Activated naive CD8-positive, alpha-beta T cell (primary cell): Measurements from ENCODE around the gene ETV2.
A peak's percentile ranks its signal among the peaks of the same experiment; 100 is the strongest.

Source experiments
- H3K27ac Mint-ChIP-seq: one replicate; pipeline ENCODE4 v1.8.0; 2021; ENCODE audit warnings: mixed read lengths
- H3K27me3 Mint-ChIP-seq: one replicate; pipeline ENCODE4 v1.8.0; 2021; ENCODE audit warnings: mixed read lengths
- H3K36me3 Mint-ChIP-seq: one replicate; pipeline ENCODE4 v1.8.0; 2021; ENCODE audit warnings: mixed read lengths
- H3K4me1 Mint-ChIP-seq: one replicate; pipeline ENCODE4 v1.8.0; 2021; ENCODE audit warnings: low read depth, mixed read lengths
- H3K4me3 Mint-ChIP-seq: one replicate; pipeline ENCODE4 v1.8.0; 2021; ENCODE audit warnings: mild to moderate bottlenecking, mixed read lengths
- H3K9me3 Mint-ChIP-seq: one replicate; pipeline ENCODE4 v1.8.0; 2021; ENCODE audit warnings: low read depth, mixed read lengths

ETV2 gene

DNA sequence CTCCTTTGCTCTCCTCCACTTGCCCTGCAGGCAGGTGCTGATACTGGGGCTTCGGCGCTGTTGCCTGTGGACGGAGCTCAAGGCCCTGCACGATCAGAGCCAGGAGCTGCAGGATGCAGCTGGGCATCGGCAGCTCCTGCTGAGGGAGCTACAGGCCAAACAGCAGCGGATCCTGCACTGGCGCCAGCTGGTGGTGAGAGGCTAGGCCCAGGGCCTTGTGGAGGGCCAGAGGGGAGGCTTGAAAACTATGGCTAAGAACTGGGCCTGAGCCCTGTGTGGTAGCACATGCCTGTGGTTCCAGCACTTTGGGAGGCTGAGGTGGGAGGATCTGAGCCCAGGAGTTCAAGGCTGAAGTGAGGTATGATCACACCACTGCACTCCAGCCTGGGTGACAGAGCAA, 22.7 kb upstream of the ETV2 start:
- peaks cover 2% of the 10 kb centered on the region for H3K36me3 Mint-ChIP-seq
- no peaks in the 10 kb centered on the region for H3K4me1 Mint-ChIP-seq
- no peak overlapping the region for H3K27ac Mint-ChIP-seq
- H3K4me3 Mint-ChIP-seq: no peak overlapping the region
- H3K9me3 Mint-ChIP-seq: no peaks in the 10 kb centered on the region
- H3K27me3 Mint-ChIP-seq: no peaks in the 10 kb centered on the region

DNA sequence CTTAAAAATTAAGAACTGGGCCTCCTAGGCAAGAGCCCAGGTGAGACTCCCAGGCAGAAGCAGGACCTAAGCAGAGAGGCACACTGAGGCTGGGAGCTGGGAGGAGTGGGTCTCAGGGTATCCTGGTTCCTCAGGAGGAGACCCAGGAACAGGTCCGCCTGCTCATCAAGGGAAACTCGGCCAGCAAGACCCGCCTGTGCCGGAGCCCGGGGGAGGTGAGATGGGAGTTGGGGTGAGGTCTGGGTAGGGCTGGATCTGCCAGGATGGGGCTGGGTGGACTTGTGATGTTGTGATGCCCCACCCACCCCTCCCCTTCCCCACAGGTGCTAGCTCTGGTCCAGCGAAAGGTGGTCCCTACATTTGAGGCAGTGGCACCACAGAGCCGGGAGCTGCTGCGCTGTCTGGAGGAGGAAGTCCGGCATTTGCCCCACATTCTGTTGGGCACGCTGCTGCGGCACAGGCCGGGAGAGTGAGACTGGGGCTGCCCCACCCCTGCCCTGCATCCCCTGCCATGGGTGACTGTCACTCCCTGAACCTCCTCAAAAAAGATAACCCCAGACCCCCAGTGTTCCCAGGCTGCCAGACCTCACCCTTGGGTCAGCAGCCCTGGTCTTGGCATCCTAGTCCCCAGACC, 22.1 kb upstream of the ETV2 start:
- no peaks in the 10 kb centered on the region for H3K4me1 Mint-ChIP-seq
- H3K4me3 Mint-ChIP-seq: no peak overlapping the region
- H3K27ac Mint-ChIP-seq: no peak overlapping the region
- peaks cover 2% of the 10 kb centered on the region for H3K36me3 Mint-ChIP-seq
- no peaks in the 10 kb centered on the region for H3K27me3 Mint-ChIP-seq
- no peaks in the 10 kb centered on the region for H3K9me3 Mint-ChIP-seq

DNA sequence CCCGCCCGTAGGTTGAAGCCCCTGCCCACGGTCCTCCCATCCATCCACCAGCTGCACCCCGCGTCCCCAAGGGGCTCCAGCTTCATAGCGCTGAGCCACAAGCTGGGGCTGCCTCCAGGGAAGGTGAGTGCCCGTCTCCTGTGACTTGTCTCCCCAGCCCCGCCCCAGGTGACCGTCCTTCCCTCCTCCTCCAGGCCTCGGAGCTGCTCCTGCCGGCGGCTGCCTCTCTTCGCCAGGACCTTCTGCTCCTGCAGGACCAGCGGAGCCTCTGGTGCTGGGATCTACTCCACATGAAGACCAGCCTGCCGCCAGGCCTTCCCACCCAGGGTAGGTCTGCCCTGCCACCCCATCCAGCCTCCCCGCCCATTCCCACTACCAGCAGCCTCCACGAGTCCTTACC, 21.5 kb upstream of the ETV2 start:
- H3K9me3 Mint-ChIP-seq: no peaks in the 10 kb centered on the region
- H3K4me3 Mint-ChIP-seq: no peak overlapping the region
- no peaks in the 10 kb centered on the region for H3K4me1 Mint-ChIP-seq
- H3K27me3 Mint-ChIP-seq: no peaks in the 10 kb centered on the region
- peaks cover 2% of the 10 kb centered on the region for H3K36me3 Mint-ChIP-seq
- no peak overlapping the region for H3K27ac Mint-ChIP-seq

GRCh38 chr19:35621708-35622107, 19.8 kb upstream of the ETV2 start:
- no peak overlapping the region for H3K4me3 Mint-ChIP-seq
- H3K9me3 Mint-ChIP-seq: no peaks in the 10 kb centered on the region
- no peaks in the 10 kb centered on the region for H3K36me3 Mint-ChIP-seq
- H3K4me1 Mint-ChIP-seq: no peaks in the 10 kb centered on the region
- H3K27ac Mint-ChIP-seq: no peak overlapping the region
- no peaks in the 10 kb centered on the region for H3K27me3 Mint-ChIP-seq

GRCh38 chr19:35622750-35623149, 18.8 kb upstream of the ETV2 start:
- Mint-ChIP-seq H3K4me3 (no peak overlapping the region), H3K36me3 (no peaks in the 10 kb centered on the region), H3K9me3 (no peaks in the 10 kb centered on the region), H3K4me1 (no peaks in the 10 kb centered on the region), H3K27ac (no peak overlapping the region), H3K27me3 (no peaks in the 10 kb centered on the region)

- no peaks in the 10 kb centered on the region for H3K27me3 Mint-ChIP-seq
- no peak overlapping the region for H3K27ac Mint-ChIP-seq
- H3K4me1 Mint-ChIP-seq: peaks cover 5% of the 10 kb centered on the region
- H3K4me3 Mint-ChIP-seq: no peak overlapping the region
- H3K36me3 Mint-ChIP-seq: no peaks in the 10 kb centered on the region
- no peaks in the 10 kb centered on the region for H3K9me3 Mint-ChIP-seq
These were observed 18.1 kb upstream of the ETV2 start for GRCh38 chr19:35623327-35624010.

DNA sequence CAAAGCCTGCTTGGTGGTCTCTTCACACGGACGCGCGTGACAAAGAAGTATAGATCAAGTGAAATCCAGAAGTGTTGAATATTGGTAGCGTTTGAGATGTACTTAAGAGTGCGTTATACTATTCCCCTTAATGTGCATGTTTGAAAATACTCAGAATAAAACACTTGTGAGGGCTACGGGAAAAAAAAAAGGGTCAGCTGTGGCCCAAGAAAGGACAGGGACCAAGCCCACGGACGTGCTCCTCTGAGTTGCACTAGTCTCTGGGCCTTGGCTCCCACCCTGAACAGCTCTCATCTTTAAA, 13.3 kb upstream of the ETV2 start:
- H3K4me3 Mint-ChIP-seq: peak overlapping the region; percentile 98
- peak overlapping the region; percentile 96 for H3K27ac Mint-ChIP-seq
- H3K36me3 Mint-ChIP-seq: peaks cover 2% of the 10 kb centered on the region
- peaks cover 20% of the 10 kb centered on the region for H3K4me1 Mint-ChIP-seq
- H3K9me3 Mint-ChIP-seq: no peaks in the 10 kb centered on the region
- no peaks in the 10 kb centered on the region for H3K27me3 Mint-ChIP-seq

- Mint-ChIP-seq H3K27ac (peak within 1 kb of the TSS; percentile 96), H3K4me3 (peak within 1 kb of the TSS; percentile 98), H3K36me3 (peaks cover 2% of the 10 kb centered on the region), H3K9me3 (no peaks in the 10 kb centered on the region), H3K27me3 (no peaks in the 10 kb centered on the region), H3K4me1 (peaks cover 21% of the 10 kb centered on the region)
These were observed 12.8 kb upstream of the ETV2 start, which contains the start of gene RBM42 for GRCh38 chr19:35628565-35629331. Gene RBM42, plus strand, starts transcription at chr19:35629036. Its CDS starts 118 bp downstream, at chr19:35629154.

- no peaks in the 10 kb centered on the region for H3K9me3 Mint-ChIP-seq
- H3K36me3 Mint-ChIP-seq: peaks cover 2% of the 10 kb centered on the region
- H3K27ac Mint-ChIP-seq: peak overlapping the region; percentile 80
- H3K4me1 Mint-ChIP-seq: peaks cover 21% of the 10 kb centered on the region
- no peaks in the 10 kb centered on the region for H3K27me3 Mint-ChIP-seq
- peak overlapping the region; percentile 98 for H3K4me3 Mint-ChIP-seq
These were observed 12.3 kb upstream of the ETV2 start for GRCh38 chr19:35629332-35629633.

- H3K27ac Mint-ChIP-seq: no peak overlapping the region
- no peaks in the 10 kb centered on the region for H3K9me3 Mint-ChIP-seq
- peaks cover 2% of the 10 kb centered on the region for H3K36me3 Mint-ChIP-seq
- H3K27me3 Mint-ChIP-seq: no peaks in the 10 kb centered on the region
- peaks cover 12% of the 10 kb centered on the region for H3K4me1 Mint-ChIP-seq
- no peak overlapping the region for H3K4me3 Mint-ChIP-seq
These were observed 7.7 kb upstream of the ETV2 start for GRCh38 chr19:35633727-35634440.

- H3K27ac Mint-ChIP-seq: no peak overlapping the region
- no peaks in the 10 kb centered on the region for H3K27me3 Mint-ChIP-seq
- H3K36me3 Mint-ChIP-seq: no peaks in the 10 kb centered on the region
- H3K4me1 Mint-ChIP-seq: peaks cover 10% of the 10 kb centered on the region
- no peak overlapping the region for H3K4me3 Mint-ChIP-seq
- no peaks in the 10 kb centered on the region for H3K9me3 Mint-ChIP-seq
These were observed 4.9 kb upstream of the ETV2 start for GRCh38 chr19:35636651-35637050.

DNA sequence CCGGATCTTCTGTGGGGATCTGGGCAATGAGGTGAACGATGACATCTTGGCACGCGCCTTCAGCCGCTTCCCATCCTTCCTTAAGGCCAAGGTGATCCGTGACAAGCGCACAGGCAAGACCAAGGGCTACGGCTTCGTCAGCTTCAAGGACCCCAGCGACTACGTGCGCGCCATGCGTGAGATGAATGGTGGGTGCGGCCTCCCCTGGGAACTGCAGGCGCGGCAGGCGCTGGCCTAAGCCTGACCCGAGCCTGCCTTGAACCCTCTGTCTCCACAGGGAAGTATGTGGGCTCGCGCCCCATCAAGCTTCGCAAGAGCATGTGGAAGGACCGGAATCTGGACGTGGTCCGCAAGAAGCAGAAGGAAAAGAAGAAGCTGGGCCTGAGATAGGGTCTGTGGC, 4.4 kb upstream of the ETV2 start:
- Mint-ChIP-seq H3K9me3 (no peaks in the 10 kb centered on the region), H3K4me3 (no peak overlapping the region), H3K27me3 (no peaks in the 10 kb centered on the region)

GRCh38 chr19:35639321-35639639, 2.3 kb upstream of the ETV2 start:
- H3K4me3 Mint-ChIP-seq: no peak overlapping the region
- no peaks in the 10 kb centered on the region for H3K9me3 Mint-ChIP-seq
- no peaks in the 10 kb centered on the region for H3K36me3 Mint-ChIP-seq
- H3K4me1 Mint-ChIP-seq: peaks cover 12% of the 10 kb centered on the region
- H3K27ac Mint-ChIP-seq: no peak overlapping the region
- no peaks in the 10 kb centered on the region for H3K27me3 Mint-ChIP-seq

More for the DNA sequence above, 4.4 kb upstream of the ETV2 start:
- Mint-ChIP-seq H3K4me1 (peaks cover 10% of the 10 kb centered on the region), H3K36me3 (no peaks in the 10 kb centered on the region), H3K27ac (no peak overlapping the region)

GRCh38 chr19:35639863-35640262, 1.7 kb upstream of the ETV2 start:
- no peaks in the 10 kb centered on the region for H3K36me3 Mint-ChIP-seq
- peaks cover 18% of the 10 kb centered on the region for H3K4me1 Mint-ChIP-seq
- no peak overlapping the region for H3K4me3 Mint-ChIP-seq
- H3K9me3 Mint-ChIP-seq: no peaks in the 10 kb centered on the region
- H3K27ac Mint-ChIP-seq: no peak overlapping the region
- no peaks in the 10 kb centered on the region for H3K27me3 Mint-ChIP-seq

DNA sequence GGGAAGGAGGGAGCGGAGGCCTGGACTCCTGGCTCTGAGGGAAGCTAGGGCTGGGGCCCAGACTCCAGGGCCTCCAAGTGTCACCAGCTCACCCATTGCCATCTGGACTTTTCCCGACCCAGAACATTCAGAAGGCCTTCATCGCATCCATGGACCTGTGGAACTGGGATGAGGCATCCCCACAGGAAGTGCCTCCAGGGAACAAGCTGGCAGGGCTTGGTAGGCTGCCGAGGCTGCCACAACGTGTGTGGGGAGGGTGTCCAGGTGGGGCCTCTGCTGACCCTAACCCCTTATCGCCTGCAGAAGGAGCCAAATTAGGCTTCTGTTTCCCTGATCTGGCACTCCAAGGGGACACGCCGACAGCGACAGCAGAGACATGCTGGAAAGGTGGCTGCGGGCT, 767 bp downstream of the ETV2 start:
- Mint-ChIP-seq H3K27ac (no peak overlapping the region), H3K27me3 (no peaks in the 10 kb centered on the region), H3K4me1 (peaks cover 28% of the 10 kb centered on the region), H3K4me3 (peak overlapping the region; percentile 68), H3K9me3 (no peaks in the 10 kb centered on the region), H3K36me3 (no peaks in the 10 kb centered on the region)
